ENCODE data around the gene LCP2. TPM values are rescaled to one million over a fixed set of nuclear protein-coding genes. Genes with fewer than 3 reads are reported as not detected.
A peak's percentile ranks its signal among the peaks of the same experiment; 100 is the strongest.
"Not testable (repeated sequence)": the region's sequence is repeated elsewhere in the genome, so short reads cannot be mapped to it uniquely, and the experiment has no call there.

Gene LCP2
- total RNA-seq, 1 donor from 2014 or later, result 10.2 TPM

DNA sequence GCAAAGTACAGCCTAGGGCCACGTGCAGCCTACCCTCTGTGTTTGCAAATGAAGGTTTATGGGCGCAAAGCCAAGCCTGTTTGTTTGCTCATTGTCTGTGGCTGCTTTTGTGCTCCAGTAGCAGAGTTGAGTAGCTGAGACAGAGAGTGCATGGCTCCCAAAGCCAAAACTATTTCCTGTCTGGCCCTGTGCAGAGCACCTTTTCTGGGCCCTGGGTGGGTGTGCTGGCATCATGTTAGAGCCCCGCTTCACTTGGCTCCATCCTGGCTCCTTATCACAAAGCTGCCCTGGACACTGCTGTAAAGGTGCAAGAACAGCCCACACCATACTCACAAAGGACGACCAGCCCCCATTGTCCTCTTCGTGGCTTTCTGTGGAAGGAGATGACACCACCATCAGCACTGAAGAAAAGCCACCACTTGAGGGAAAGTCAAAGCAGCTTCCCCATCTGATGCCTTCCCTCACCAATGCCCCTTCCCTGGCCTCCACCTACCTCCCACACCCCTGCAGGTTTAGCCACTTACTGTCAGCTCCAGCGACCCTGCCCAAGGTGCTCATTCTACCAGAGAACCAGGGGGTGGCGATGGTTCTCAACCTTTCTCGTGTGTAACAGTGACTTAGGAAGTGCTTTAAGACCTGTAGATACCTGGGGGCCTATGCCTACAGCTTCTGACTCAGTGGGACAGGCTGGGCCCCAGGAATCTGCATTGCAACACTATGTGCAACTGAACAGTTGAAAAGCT, 23.4 kb downstream of the LCP2 start:
- no peak for DNase-seq

DNA sequence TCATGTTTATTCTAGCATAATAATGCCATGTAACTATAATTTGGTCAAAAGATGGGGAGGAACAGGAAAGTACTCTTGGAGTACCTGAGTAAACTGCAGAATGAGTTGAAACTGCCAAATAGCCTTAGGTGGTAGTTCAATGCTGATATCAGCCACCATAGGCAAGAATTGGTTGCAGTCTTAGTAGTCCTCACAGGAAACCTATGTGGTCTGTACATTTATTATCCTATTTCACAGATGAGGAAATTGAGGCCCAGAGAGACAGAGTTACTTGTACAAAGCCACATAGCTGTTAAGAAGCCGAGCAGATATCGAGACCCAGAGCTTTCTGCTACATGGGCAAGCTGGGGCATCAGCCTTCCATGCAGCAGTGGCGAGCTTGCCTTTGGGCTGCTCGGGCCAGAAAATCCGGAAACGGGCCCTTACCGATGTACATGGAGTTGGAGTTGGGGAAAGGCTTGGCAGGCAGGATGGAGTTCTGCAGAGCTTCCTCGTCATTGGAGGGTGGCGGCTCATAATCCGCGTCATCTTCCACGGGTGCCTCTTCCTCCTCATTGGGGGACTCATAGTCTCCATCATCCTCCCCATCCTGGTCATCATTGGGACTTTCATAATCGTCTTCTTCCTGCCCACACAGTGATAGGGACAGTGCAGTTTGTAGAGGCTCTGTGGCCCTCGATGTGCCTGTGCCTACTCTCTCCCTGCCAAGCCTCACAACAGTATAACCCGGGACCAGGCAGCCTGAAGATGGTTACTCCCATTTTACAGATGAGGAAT, 27.1 kb downstream of the LCP2 start:
- DNase-seq, result no peak

DNA sequence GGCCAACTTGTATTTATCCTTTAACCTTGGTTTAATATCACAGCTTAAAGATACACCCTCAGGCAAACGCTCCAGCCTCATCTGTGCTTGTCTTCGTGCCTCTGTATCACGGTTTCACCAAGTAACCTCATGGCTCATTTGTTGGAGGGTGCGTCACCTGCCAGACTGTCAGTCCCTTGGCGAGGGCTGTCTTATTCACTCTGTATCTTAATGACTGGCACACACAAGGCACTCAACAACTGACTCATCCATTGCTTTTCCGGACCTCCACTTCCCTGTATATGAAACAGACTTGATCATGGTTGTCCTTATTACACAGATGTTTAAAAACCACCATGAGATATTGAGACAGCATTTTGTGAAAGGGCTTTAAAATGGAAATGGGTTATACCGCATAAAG, 28.0 kb downstream of the LCP2 start:
- no peak for DNase-seq

DNA sequence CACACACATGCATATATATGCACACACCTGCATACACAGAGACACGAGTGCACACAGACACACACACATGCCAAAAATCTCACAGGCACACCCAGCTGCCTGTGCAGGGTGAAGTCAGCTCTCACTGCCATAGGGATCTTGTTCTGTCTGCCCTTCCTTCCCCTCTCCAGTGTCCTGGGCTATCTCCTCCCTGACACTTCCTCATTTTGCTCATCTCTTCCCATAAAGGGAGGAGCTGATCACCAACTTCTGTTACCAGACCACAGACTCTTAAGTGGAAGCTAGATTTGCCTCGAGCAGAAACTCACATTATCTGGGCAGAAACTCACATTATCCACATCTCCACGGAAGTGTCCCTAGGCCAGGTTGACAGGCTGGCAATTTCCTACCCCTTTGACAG, 28.7 kb downstream of the LCP2 start:
- DNase-seq, result no peak

GRCh38 chr5:170268153-170268689, 29.4 kb downstream of the LCP2 start:
- no peak for DNase-seq

DNA sequence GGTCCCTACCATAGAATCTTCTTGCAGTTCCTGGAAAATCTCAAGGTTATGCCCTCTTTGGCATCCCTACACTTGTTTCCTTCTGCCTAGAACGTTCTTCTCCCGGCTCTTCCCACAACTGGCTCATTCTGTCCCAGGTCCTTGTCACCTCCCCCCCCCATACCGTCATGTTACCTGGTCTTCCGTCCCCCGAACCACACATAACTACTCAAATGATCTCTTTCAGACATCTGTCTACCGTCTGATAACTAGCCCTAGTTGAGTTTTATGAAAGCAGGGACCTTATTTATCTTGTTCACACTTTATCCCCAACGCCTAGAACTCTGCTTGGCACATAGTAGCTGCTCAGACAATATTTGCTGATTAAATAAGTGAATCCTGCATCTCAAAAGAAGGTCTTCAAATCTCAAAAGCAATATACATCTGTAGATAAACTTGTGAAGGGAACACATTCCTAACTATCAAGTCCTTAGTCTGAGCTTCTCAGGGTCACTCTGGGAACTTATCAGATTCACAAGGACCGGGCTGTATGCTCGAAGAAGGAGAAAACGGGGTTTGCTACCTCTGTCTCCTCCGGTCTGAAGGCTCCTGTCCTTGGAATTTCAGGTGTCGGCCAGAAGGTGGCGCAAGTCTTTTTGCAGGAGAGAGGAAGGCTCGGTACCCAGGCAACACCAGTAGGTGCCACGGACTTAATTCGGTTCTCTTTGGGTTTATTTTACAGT, 30.0 kb downstream of the LCP2 start:
- peak; percentile 53 for DNase-seq

DNA sequence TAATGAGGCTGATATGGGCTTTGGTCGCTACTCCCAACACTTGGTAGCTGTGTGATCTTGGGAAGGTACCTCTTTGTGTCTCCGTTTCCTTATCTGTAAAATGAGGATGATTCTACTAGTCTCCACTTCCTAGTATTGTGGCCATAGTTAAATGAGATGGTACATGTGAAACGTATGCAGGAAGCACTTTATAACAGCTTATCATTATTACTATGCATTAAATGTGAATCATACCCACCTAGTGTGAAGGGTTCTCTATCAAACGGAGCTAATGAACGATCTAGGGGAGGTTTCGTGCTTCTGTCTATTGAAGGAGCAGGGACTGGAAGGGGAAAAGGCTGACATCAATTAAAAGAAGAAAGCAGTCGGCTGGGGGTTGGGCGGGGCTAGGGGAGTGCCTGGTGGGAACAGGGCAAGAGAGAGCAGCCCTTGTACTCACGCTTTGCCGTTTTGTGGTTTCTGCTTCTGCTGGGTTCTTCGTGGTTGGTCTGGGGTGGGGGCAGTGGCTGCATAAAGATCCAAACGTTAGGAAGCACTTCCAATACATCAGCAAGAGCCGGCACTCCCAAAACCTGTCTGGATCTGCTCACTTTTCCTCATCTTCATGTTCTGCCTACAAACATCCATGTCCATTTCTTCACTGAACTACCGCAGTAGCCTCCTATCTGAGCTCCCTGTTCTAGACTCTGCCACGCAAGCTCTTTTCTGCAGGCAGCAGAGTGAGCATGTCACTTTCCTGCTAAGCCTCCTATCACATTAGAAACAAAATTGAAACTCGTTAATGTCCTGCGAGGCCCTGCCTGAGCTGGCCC, 30.8 kb downstream of the LCP2 start:
- no peak for DNase-seq

GRCh38 chr5:170265522-170265921, 32.1 kb downstream of the LCP2 start:
- peak; percentile 88 for DNase-seq

DNA sequence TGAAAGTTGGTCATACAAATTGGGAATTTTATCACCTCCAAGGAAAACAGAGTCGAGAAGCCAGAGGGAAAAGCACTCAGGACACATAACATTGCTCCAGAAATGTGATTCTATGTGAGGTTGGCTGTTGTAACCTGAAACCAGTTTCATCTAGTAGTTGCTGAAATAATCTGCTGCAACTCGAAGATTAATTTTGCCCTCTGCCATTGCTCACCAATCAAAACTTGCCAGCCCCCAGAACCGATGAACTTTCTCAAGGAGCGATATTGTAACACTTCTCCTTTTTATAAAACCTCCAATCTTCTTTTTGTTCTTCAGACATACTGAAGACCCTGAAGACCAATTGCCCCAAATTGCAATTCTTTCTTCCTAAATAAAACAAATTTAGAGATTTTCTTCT, 33.7 kb downstream of the LCP2 start:
- no peak for DNase-seq

DNA sequence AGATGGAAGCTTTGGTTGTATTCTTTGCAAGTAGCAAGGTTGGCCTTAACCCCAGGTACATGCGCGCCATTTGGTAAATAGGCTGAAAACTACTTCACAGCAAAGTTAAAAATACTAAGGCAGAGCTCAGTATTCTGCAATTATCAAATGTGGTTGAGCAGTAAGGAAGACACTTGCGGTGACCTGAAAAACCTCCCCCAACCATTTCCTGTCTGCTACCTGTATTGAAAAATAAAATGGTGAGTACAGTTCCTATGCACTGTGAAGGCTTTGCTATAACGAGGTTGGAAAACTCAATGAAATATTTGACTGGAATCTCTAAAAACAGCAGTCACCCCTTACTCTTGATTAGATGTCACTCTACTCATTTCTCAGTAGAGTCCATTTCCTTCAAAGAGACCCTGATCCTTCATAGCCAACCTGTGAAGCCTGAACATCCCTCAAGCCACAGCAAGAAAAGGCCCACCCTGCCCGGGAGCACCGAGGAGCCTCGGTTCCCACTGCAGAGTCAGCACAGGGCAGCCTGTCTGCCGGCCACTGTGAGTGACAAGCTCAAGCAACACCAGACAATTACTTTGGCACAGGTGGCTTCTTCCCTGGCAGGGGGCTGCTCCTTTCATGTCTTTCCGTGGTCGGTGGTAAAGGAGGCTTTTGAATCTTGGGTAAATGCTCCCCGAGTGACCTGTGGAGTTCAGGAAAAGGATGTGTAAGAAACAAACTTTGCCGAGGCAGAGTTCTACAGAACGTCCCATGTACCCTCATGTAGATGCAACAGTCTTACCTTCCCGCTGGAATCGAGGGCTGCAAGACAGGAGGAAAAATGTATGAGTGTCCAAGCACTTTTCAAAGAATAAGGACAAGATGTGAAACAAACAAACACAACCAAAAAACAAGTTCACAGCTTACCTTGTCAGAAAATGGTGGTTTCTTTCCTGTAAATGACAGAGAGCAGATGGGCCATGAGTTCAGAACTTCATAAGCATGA, 35.2 kb downstream of the LCP2 start:
- DNase-seq, result no peak

DNA sequence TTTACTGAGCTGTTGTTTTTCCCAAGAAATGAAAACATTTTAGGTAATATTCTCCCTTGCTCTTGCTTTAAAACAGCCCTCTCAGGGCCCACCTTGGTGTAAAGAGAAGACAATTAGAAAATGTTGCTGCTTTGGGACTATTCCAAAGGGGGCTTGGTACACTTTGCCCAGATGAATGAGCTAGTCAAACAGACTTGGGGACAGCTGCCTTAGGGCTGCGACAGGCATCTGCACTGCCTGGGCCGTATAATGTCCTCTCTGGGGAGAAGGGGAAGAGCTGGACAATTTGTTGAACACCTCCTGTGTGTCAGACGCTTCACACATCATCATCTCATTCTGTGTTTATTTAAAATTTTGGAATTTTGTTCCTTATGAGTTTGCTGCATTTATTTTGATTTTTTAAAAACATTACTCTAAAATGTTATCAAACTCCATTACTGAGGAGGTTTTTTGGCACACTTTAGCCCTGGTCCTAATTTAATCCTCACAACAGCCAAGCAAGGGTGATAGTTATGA, 36.0 kb downstream of the LCP2 start:
- no peak for DNase-seq

DNA sequence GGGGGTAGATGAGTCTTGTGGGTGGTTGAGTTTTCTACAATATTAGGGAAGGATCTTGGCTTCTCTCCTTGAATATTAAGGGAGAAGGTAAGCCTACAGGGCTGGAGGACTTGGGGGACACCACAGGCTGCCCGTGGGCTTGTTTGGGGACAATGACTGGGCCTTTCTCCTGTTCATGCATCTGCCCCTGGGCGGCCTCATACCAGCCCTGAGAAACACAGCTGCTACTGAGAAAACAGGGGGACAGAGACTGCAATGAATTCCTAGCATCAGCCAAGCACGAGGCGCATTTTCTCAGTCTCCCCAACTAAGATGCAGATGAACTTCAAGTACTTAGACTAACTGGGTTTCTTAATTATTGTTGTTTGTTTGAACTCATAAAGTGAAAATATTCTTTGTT, 40.2 kb downstream of the LCP2 start:
- no peak for DNase-seq

- DNase-seq, result no peak
Observed at GRCh38 chr5:170256571-170256970, 41.0 kb downstream of the LCP2 start.

- no peak for DNase-seq
Observed at GRCh38 chr5:170254056-170254455, 43.5 kb downstream of the LCP2 start.

DNA sequence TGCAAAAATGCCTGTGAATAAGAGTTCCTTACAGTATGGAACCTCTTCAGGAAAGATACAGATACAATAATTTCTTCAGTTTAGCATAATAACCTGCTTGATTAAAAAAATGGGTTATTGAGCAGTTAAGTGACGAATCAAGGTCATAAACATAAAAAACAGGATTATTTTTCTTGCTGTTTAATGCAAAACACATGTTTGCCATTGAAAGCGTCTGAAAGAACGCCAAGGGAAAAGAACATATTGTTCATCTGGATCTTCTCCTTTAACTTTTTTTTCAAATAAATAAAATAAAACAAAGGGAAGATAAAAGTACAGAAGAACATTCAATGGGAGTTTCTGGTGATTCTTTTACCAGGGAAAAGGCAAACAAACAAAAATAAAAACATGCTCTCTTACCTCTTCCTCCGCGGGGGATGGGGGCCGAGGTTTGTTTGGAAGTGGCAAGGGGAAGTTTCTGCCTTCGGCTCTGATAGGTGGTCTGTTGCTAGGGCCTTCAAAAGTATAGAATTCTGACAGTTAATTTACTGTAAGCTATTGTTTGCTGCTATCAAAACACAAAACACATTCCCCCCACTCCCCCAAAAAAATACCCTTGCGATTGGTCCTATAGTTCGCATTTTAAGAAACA, 44.7 kb downstream of the LCP2 start:
- peak; percentile 16 for DNase-seq

DNA sequence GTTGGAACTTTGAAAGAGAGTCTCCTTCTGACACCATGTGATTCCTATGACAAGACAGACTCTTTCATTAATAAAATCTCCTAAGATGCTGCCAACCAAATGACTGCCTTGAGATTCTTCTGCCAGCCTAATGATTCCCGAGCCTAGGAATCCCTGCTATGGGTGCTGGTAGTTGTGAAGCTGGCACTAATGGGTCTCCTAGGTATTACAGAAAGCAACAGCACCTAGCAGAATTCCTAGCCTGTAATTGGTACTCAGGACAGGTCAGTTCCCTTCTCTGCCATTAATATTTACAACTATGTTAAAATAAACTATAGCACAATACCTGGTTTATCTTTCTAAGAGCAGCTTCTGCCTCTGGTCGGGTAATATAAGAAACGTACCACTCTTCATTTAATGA, 45.5 kb downstream of the LCP2 start:
- DNase-seq, result no peak

- no peak for DNase-seq
Observed at GRCh38 chr5:170251462-170251861, 46.1 kb downstream of the LCP2 start.

GRCh38 chr5:170250810-170251317, 46.7 kb downstream of the LCP2 start:
- DNase-seq, result no peak

DNA sequence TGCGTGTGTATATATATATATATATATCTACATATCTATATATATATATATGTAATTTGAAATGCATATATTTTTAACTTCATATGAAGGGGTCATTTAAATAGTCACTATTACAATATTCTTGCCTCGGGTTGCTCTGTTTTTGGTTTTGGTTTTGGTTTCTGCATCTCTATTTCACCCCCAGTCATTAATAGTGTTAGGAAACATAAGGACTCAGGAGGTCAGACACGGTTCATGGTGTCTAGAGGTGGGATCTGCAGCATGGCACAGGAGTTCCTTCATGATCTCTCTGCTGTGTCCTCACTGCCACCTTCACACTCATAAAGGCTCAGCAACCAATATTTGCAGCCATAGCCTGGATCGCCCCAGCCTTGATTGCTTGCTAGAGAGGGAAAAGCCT, 48.2 kb downstream of the LCP2 start:
- no peak for DNase-seq

DNA sequence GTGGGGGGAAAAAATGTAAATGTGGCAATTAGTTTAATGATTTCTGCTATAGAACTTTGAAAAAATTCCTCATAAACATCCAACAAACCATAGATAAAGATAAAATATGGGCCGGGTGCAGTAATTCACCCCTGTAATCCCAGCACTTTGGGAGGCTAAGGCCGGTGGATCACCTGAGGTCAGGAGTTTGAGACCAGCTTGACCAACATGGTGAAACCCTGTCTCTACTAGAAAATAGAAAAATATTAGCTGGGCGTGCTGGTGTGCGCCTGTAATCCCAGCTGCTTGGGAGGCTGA, 48.7 kb downstream of the LCP2 start:
- not testable (repeated sequence) for DNase-seq
